ENCODE data around the gene PANK4. TPM values are rescaled to one million over a fixed set of nuclear protein-coding genes. Genes with fewer than 3 reads are reported as not detected.

PANK4 gene
- total RNA-seq, 1 experiment from 2014 or later, result 32.2 TPM

DNA sequence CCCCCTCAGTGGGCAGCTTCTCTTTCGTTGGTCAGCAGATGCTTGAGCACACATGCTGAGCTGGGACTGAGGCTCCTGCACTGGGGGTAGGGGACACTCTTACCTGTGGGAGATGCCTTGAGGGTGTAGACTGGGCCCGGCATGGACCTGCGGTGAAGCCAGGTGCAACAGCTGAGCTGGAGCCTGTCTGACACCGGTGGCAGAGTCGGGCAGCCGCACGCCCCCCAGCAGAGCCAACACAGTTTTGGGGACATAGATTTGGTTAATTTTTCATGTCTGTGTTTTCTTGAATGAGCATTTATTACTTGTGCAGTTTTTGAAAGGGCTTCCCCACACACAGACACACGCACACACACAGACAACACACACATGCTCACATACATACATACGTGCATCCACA, 9.6 kb upstream of the PANK4 start:
- WGBS (ENCODE audit: extremely low coverage, insufficient read length, low lambda C conversion rate), result no CpG with 5 or more reads among the region's 9 CpGs

More for the DNA sequence above, 9.6 kb upstream of the PANK4 start:
- Histone ChIP-seq H2BK120ac (ENCODE audit: low read depth, low read length, poor library complexity, severe bottlenecking) (no peak overlapping the region), H3K79me2 (ENCODE audit: insufficient read depth, low read length) (no peaks in the 10 kb centered on the region), H4K91ac (ENCODE audit: insufficient read length, low read depth, low read length) (no peak overlapping the region), H4K20me1 (ENCODE audit: control insufficient read depth, insufficient read depth, insufficient read length) (peaks cover 3% of the 10 kb centered on the region), H3K14ac (ENCODE audit: insufficient read depth, low read length) (no peak overlapping the region), H3K79me1 (ENCODE audit: insufficient read depth, low read depth, low read length, poor library complexity, severe bottlenecking) (no peaks in the 10 kb centered on the region), H2BK20ac (ENCODE audit: low read depth, low read length, poor library complexity, severe bottlenecking) (no peak overlapping the region), H3K9me3 (ENCODE audit: control insufficient read depth, low read depth, low read length) (no peaks in the 10 kb centered on the region), H3K9ac (ENCODE audit: extremely low read depth, insufficient read length, low read length) (no peak overlapping the region), H3K23me2 (ENCODE audit: insufficient read length, low read depth, low read length, poor library complexity, severe bottlenecking) (no peaks in the 10 kb centered on the region), H2AK5ac (ENCODE audit: insufficient read length, low read length) (no peak overlapping the region), H2AFZ (ENCODE audit: low read length) (no peak overlapping the region), H3K56ac (ENCODE audit: insufficient read length, low read depth, low read length) (no peak overlapping the region), H3K27ac (ENCODE audit: insufficient read length, low read depth, low read length) (no peak overlapping the region), H3T11ph (ENCODE audit: low read length) (no peak overlapping the region), H2BK15ac (ENCODE audit: low read depth, low read length) (no peak overlapping the region), H3K27me3 (ENCODE audit: insufficient read depth, low read length) (peaks cover 14% of the 10 kb centered on the region; the same call in 1 of the 2 replicates), H3K4ac (ENCODE audit: low read depth, low read length) (no peak overlapping the region), H3K4me2 (ENCODE audit: insufficient read depth, insufficient read length, low read length) (no peak overlapping the region), H3K18ac (ENCODE audit: insufficient read length, low read depth, low read length) (no peak overlapping the region), H4K5ac (ENCODE audit: insufficient read length, low read depth, low read length) (no peak overlapping the region), H4K8ac (replicated peaks; ENCODE audit: insufficient read length, low read depth, low read length) (no peak overlapping the region), H2BK5ac (ENCODE audit: insufficient read length, low read length) (no peak overlapping the region), H3K4me1 (ENCODE audit: insufficient read depth, low read length) (no peaks in the 10 kb centered on the region), H3K23ac (ENCODE audit: insufficient read length, low read depth, low read length) (no peak overlapping the region), H2BK12ac (ENCODE audit: insufficient read length, low read depth, low read length) (no peak overlapping the region)
- no peak overlapping the region for H3K4me3 Mint-ChIP-seq
- H3K36me3 Mint-ChIP-seq (ENCODE audit: insufficient read depth in 1 of 3, low read depth in 3 of 3), result no peaks in the 10 kb centered on the region
- peaks cover 88% of the 10 kb centered on the region for H3K27me3 Mint-ChIP-seq (ENCODE audit: low read depth)
- no peak for DNase-seq
- H3K4me1 Mint-ChIP-seq, result peaks cover 10 to 22% of the 10 kb centered on the region in 2 experiments
- peaks cover 0 to 3% of the 10 kb centered on the region in 2 experiments; a peak in 2 of 5 replicates for H3K9me3 Mint-ChIP-seq
- TF ChIP-seq, protein P1, sequence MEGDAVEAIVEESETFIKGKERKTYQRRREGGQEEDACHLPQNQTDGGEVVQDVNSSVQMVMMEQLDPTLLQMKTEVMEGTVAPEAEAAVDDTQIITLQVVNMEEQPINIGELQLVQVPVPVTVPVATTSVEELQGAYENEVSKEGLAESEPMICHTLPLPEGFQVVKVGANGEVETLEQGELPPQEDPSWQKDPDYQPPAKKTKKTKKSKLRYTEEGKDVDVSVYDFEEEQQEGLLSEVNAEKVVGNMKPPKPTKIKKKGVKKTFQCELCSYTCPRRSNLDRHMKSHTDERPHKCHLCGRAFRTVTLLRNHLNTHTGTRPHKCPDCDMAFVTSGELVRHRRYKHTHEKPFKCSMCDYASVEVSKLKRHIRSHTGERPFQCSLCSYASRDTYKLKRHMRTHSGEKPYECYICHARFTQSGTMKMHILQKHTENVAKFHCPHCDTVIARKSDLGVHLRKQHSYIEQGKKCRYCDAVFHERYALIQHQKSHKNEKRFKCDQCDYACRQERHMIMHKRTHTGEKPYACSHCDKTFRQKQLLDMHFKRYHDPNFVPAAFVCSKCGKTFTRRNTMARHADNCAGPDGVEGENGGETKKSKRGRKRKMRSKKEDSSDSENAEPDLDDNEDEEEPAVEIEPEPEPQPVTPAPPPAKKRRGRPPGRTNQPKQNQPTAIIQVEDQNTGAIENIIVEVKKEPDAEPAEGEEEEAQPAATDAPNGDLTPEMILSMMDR (conservative IDR thresholded peaks at IDR 0.05), result no peak
- H3K27ac Mint-ChIP-seq, result peak overlapping the region in 1 of 3 experiments; percentile 12; a peak in 1 of 7 replicates
